Posterior vena cava (tissue), 2 donors: ENCODE measurements around the gene ATRIP. TPM values are rescaled to one million over a fixed set of nuclear protein-coding genes. Genes with fewer than 3 reads are reported as not detected.
A peak's percentile ranks its signal among the peaks of the same experiment; 100 is the strongest.

ENCODE experiments used
- DNase-seq: peaks from one replicate; pipeline ENCODE4 v3.0.0-alpha.2; 2020; ENCODE audit warnings: low spot score
- intact Hi-C, 2 donors: fragments of 100-400 bp; cut with DNase I; formaldehyde crosslinking; loops; one replicate each; pipeline versions ENCODE4 v1.14.1 to v1.14.2; 2022 to 2023
- total RNA-seq, 2 donors: library from RNA; stranded (reverse); fragmentation: NEBNext Ultra II Directional; extraction: Animal tissue kit (Norgen Biotek cat#: 25700); gene quantifications; one replicate each; pipeline ENCODE4 v1.2.1, GENCODE V29; 2021
- donor health status: DM: yes; HTN: yes; CAD: no.
- donor health status: DM: yes; HTN: yes; CAD: no.

Gene ATRIP
- total RNA-seq, 2 donors from 2014 or later, result 6.2 to 6.3 TPM

GRCh38 chr3:48407542-48408099 lies 38.9 kb upstream of the ATRIP start:
- intact Hi-C loops, result no loop called here
- DNase-seq, result peak; percentile 24

GRCh38 chr3:48408823-48409281 lies 37.7 kb upstream of the ATRIP start:
- DNase-seq, result peak; percentile 35
- intact Hi-C loops, result no loop called here

GRCh38 chr3:48409291-48410201 lies 37.0 kb upstream of the ATRIP start:
- DNase-seq, result peak; percentile 66
- intact Hi-C loops, result no loop called here

- peak; percentile 79 for DNase-seq
- intact Hi-C loops, result no loop called here
Observed at GRCh38 chr3:48410205-48411040, 36.1 kb upstream of the ATRIP start.

GRCh38 chr3:48411041-48411588 lies 35.4 kb upstream of the ATRIP start:
- DNase-seq, result peak; percentile 37
- intact Hi-C loops, result no loop called here

- intact Hi-C loops, result no loop called here
- DNase-seq, result peak; percentile 45
Observed at GRCh38 chr3:48411606-48412374, 34.7 kb upstream of the ATRIP start.

- DNase-seq, result peak; percentile 56
- intact Hi-C loops, result no loop called here
Observed at GRCh38 chr3:48412375-48413001, 34.0 kb upstream of the ATRIP start.

- intact Hi-C loops, result no loop called here
- no peak for DNase-seq
Observed at GRCh38 chr3:48413086-48413485, 33.5 kb upstream of the ATRIP start.

GRCh38 chr3:48413611-48414010 lies 32.9 kb upstream of the ATRIP start:
- intact Hi-C loops, result no loop called here
- DNase-seq, result no peak

GRCh38 chr3:48414376-48415250 lies 31.9 kb upstream of the ATRIP start:
- intact Hi-C loops, result no loop called here
- no peak for DNase-seq

- intact Hi-C loops, result no loop called here
- no peak for DNase-seq
Observed at GRCh38 chr3:48415251-48415953, 31.1 kb upstream of the ATRIP start.

GRCh38 chr3:48416091-48416505 lies 30.4 kb upstream of the ATRIP start:
- intact Hi-C loops, result no loop called here

GRCh38 chr3:48416546-48416945 lies 30.0 kb upstream of the ATRIP start:
- intact Hi-C loops, result no loop called here
- no peak for DNase-seq

More at GRCh38 chr3:48416091-48416505, 30.4 kb upstream of the ATRIP start:
- DNase-seq, result no peak

GRCh38 chr3:48417529-48418108 lies 28.9 kb upstream of the ATRIP start:
- intact Hi-C loops, result no loop called here
- DNase-seq, result no peak

GRCh38 chr3:48418140-48418539 lies 28.4 kb upstream of the ATRIP start:
- intact Hi-C loops, result no loop called here
- no peak for DNase-seq

GRCh38 chr3:48418651-48419050 lies 27.9 kb upstream of the ATRIP start:
- intact Hi-C loops, result no loop called here

More at GRCh38 chr3:48418651-48419050, 27.9 kb upstream of the ATRIP start:
- DNase-seq, result no peak
